Ishikawa (cell line): ENCODE results near the gene ITGA6.

ENCODE experiments used
- EP300 ChIP-seq: IDR thresholded peaks from 2 replicates; pipeline ENCODE4 v1.6.1; 2012; ENCODE audit warnings: borderline replicate concordance
- YY1 ChIP-seq: IDR thresholded peaks from 2 replicates; pipeline ENCODE4 v1.6.1; 2012; ENCODE audit warnings: low read depth

DNA sequence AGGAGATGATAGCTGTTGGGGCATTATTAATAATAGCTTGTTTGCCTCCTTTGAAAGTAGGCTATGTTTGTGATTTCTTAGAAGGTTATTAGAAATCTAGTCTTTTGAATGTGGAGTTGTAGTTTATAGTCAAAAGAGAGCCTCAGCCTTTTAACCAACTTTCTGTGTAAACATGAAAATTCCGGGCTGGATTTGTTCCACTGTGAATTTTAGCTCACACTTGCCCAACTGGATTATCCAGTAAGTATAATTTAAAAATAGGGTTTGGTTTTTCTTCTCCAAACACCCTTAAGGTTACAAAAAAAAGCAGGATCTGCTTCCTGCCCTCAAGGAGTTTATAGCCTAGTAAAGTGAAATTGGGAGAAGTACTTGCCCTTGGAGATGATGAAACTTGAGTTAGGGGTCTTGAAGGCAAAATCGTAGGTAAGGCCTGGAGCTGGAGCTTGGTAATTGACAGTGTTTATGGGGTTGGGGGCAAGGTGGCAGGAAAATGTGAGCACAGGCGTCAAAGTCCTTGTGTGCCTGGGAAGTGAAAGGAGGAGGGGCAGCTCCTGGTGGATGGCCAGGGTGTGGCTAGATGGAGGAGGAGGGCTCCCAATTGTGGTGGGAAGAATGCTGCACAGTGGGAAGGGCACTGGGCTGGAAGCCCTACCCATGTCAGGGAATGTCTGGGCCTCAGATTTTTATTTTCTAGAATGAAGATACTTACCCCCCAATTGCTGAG lies 21.3 kb downstream of the ITGA6 start:
- TF ChIP-seq YY1 (no peak), EP300 (no peak)
